Cortex of kidney (tissue), 1 donor: ENCODE data around the gene KRT14.
"Not testable (repeated sequence)": the region's sequence is repeated elsewhere in the genome, so short reads cannot be mapped to it uniquely, and the experiment has no call there.

Experiments
- DNase-seq: peaks from one replicate; lab custom pipeline; 2025; lab: John Stamatoyannopoulos, UW

Gene KRT14

GRCh38 chr17:41547921-41548843, 38.5 kb downstream of the KRT14 start:
- DNase-seq, result no peak

DNA sequence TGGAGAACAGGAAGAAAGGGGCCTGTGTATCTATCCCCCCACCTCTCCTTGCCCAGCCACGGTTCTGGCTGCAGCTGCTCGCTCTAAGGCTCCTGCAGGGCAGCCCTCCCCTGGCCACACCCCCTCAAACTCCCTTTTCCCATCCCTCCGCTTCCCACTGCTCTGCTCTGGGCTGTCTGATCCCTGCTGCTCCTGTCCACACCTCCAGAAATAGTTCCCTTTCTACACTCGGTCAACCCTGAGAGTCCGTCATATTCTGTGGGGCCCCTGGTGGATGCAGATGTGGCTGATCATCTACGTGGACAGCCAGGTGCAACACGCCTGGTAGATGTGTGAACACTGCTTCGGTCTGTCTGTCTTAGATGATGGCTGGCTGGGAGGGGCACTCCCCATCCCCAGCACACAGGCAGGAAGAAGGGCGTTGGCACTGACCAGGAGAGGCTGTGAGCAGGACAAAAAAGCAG, 39.3 kb downstream of the KRT14 start:
- DNase-seq, result no peak

DNA sequence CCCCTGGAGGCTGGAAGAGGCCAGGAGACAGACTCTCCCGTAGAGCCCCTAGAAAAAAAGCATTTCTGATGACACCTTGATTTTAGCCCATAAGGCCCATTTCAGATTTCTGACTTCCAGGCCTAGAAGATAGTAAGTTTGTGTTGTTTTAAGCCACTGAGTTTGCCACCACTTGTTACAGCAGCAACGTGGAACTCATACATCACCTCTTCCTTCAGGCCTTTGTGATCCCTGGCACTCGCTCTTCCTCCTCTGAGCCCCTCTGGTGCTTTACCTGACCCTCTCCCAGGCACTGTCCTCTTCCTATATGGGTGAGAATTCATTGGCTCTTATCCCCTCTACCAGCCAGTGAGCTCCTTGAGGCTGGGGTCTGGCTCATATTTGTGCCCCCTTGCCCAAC, 39.9 kb downstream of the KRT14 start:
- no peak for DNase-seq

DNA sequence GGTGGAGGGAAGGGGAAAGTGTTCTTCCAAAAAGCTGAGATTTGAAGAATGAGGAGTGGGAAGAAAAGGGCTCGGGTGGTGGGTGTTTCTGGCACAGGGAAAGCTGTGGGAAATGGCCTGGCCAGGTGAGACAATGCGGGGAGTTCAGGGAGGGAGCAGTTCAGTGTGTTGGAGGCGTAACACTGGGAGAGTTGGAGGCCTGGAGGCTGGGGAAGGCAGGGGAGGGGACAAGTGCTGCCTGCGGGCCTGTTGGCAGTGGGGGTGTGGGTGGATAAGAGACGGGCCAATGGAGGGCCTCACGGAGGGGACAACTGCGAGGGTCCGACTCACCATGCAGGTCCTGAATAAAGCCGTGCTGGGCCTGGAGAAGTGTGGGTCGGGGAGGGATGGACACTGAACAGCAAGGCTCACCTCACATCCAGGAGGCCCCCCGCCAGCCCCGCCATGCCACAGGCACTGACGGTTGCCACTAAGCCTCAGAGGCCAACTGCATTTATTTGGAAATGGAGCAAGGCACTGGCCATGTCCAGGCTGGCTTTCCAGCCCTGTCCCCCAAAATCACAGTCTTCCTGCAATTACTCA, 40.8 kb downstream of the KRT14 start:
- DNase-seq, result no peak

DNA sequence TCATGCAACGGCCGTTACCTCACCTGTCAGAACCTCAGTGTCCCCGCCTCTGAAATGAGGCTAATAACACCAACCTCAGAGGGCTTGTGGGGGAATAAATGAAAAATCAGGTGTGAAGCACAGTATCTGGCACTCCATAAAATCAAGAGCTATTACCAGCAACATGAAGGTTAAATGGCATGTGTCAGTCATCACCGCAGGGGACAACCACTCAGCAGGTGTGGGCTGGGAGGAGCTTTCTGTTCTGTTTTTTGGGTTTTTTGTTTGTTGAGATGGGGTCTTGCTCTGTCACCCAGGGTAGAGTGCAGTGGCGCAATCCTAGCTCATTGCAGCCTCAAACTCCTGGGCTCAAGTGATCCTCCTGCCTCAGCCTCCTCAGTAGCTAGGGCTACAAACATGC, 41.8 kb downstream of the KRT14 start:
- no peak for DNase-seq

DNA sequence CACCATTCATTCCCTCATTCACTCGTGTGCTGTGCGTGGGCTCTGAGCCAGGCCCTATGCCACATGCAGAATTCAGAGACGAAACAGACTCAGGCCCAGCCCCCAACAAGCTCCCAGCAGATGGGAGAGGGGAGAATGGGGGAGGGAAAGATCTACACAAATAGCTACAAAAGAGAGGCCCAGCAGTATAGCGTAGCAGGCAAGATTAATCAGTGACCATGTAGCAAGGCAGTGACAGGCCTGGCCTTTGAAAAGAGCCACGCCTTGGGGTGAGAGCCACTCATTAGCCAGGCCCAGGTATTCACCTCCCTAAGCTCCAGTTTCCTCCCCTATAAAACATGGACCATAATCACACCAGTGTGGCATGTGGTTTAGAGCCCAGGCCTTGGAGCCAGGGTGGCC, 42.2 kb downstream of the KRT14 start:
- DNase-seq, result no peak

GRCh38 chr17:41542786-41543185, 43.9 kb downstream of the KRT14 start:
- DNase-seq, result not testable (repeated sequence)

DNA sequence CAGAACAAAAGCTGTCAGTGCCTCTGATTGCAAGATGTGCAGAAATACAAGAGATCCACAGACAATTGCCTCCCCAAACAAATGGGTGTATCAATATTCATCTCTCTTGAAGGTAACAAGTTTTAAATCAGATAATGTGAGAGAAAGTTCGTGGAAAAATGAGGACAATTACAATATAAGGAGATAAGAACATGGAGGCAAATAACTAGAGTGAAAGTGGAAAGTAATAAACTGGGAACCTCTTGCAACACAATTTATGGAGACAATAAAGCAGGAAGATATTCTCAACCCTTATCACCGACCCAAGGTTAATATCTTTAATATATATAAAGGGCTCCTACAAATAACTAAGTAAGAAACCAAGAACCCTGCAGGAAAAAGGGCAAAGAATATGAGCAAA, 44.3 kb downstream of the KRT14 start:
- no peak for DNase-seq

DNA sequence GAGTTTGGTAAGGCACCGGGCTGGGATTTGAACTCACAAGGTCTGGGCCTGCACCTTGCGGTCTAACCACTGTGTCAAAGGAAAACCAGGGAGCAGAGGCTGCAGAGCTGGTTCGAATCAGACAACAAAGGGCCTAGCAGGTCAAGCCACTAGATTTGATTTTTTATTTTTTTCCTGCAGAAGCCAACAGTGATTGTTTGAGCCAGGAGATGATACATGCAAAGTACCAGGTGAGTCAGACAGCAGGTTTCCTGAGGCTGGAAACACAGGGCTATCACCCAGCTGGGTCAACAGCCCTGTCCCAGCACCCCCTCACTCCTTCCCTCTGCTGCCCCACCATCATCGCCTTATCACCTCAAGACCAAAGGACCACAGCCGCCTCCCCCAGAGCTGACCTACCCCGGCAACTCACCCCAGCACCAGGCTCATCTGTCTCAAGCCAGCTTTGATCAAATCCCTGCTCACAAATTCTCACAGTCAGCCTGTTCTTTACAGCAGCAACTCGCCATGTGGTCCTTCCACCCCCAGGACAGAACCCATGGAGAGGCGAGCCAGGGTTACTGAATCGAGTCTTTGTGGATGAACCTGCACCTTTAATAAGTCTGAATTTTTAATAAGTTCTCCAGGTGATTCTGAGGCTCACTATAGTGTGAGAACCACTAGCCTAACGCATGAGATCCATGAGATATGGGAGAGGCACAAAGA, 45.6 kb downstream of the KRT14 start:
- DNase-seq, result no peak

DNA sequence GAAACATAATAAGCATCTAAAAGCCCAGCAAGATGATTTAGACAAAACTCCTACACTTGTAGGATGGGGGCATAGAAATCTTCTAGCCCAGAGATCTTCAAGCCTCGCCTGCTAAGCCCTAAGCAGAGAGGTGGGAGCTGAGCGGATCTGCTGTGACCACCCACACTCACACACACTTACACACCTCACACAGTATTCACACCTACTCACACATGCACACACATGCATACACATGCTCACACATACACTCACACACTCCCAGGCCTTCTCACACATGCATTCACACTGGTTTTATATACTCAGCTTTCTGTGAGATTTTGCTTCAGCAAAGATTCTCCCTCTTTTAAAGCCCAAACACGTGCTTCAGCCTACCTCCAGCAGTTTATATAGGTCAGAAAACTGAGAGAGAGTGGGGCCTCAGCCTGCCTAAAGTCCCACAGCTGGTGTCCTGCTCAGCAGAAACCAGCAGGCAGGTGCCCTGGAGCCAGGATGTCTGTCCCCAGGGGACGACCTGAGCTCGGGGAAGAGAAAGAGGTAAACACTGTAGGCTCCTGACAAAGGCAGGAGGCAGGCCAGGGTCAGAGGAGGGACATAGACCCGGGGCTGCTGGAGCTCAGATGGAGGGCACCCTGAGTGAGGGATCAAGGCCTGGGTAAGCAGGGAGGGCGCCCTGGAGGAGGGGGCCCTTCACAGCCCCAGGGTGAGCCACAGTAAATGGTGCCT, 46.6 kb downstream of the KRT14 start:
- DNase-seq, result no peak

GRCh38 chr17:41539071-41539492, 47.6 kb downstream of the KRT14 start:
- no peak for DNase-seq

DNA sequence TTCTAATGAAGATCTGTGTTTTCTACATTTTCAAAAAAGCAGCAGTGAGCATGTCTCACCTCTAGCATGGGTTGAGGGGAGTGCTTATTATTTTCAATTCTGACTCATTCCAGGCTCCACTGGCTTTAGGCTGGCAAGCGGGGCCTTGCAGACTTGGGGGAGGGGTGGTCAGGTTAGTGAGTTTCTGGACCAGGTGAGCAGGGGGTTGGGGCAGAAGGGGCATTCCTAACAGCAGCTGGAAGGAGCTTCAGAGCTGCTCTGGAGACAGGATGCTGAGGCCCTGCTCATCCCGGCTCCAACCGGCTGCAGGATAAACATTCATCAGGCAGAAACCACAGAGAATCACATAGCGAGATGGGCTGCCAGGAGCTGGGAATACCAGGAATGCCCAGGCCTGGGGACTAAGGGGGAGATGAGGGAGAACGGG, 48.1 kb downstream of the KRT14 start:
- DNase-seq, result no peak

GRCh38 chr17:41537990-41538389, 48.7 kb downstream of the KRT14 start:
- DNase-seq, result no peak

DNA sequence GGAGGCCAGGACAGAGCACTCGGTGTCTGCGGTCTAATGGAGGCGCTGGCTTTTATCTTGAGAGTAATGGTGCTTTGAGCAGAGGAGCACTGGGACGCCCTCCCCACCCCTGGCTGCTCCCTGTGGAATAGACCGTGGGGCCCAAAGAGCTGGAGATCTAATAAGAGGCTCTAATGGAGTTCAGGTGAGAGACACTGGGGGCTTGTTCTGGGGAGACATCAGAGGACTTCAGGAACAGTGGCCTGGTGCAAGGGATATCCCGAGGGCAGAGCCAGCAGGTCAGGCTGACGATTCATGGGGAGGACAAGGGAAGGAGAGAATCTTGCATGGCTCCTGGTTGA, 49.1 kb downstream of the KRT14 start:
- no peak for DNase-seq

- no peak for DNase-seq
Observed at GRCh38 chr17:41536741-41537613, 49.7 kb downstream of the KRT14 start.

GRCh38 chr17:41535764-41536481, 50.8 kb downstream of the KRT14 start:
- no peak for DNase-seq

DNA sequence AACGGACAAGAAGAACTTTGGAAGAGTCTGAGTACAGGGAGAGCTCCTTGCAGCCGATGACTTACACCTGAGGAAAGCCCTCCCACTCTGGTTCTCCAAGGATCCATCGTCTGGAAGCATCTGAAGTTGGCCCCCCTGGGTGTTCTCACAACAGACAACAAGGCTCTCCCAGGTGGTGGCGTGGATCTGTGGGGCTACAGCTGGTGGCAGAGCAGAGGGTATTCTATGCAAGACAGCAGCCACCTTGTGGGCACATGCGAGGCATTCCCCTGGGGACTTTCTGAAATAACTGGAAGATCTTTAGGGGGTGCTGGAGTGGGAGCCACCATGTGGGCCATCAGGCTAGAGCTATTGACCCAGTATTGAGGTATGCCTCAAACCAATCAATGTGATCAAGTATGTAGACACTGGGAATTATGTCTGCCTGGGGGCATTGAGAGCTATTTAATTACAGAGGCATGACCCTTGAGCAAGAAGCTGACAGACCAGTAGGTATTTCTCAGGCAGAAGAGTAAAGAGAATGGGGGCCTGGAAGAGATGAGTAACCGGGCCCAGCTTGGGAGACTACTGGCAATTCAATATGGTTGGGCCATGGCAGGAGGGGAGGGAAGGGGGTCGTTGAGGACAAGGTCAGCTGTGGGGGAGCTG, 51.7 kb downstream of the KRT14 start:
- DNase-seq, result no peak

DNA sequence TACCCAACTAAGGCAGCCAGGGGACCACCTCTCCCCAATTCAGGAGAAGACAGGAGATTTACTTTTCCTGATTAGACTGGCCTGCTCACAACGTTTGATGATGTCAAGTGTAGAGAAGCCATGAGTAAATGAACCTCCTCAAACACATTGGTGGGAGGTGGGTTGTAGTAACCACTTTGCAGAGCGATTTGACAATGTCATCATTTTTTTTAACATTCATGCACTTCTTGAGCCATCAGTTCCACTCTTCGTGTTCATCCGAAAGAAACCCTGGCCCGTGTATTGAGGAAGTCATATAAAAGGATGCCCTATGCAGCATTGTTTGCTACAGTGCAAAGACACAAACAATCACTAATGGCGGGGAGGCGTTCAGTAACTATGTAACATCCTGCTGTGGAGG, 53.1 kb downstream of the KRT14 start:
- DNase-seq, result no peak

DNA sequence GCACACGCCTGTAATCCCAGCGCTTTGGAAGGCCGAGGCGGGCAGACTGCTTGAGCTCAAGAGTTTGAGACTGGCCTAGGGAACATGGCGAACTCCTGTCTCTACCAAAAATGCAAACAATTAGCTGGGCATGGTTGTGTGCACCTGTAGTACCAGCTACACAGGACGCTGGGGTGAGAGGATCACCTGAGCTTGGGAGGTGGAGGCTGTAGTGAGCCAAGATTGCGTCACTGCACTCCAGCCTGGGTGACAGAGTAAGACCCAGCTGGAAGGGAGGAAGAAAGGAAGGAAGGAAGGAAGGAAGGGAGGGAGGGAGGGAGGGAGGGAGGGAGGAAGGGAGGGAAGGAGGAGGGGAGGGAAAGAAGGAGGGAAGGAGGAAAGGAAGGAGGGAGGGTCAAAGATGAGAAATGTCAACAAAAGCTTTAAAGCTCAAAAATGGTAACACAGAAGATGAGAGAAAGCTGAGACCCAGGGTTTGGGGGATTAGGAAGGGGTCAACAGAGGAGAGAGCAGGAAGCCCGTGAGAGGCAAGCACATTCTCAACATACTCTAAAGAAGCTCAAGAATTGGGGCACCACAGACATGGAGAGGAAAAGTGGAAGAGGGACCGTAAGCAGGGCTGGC, 53.6 kb downstream of the KRT14 start:
- no peak for DNase-seq
